ENCODE data around the gene INAVA. TPM values are rescaled to one million over a fixed set of nuclear protein-coding genes. Genes with fewer than 3 reads are reported as not detected.
"Not testable (repeated sequence)": the region's sequence is repeated elsewhere in the genome, so short reads cannot be mapped to it uniquely, and the experiment has no call there.

The INAVA gene
- total RNA-seq, 1 experiment from 2014 or later, result 18.0 TPM

DNA sequence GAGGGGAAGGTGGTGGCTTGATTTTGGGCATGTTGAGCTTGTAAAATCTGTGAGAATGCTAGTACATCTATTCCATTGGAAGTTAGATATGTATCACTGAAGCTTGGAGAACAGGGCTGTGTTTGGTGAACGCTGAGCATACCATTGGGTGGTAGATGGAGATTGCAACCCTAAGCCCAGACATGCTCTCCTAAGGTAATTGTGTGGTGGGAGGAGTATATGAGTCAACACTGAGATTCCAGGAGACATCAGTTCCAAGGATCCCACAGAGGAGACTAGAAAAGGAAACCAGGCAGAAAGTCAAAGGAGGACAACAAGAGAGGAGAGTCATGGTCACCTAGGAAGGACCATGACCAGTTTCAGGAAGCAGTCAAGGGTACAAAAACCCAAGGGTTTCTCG is 68.4 kb downstream of the INAVA start:
- no peak for DNase-seq (ENCODE audit: low read depth)

GRCh38 chr1:200963888-200964287 is 69.2 kb downstream of the INAVA start:
- DNase-seq (ENCODE audit: low read depth), result not testable (repeated sequence)

Other genes with a start within 250 kb of the INAVA start
- gene DDX59, start 225.0 kb upstream of the INAVA start, total RNA-seq (2014; rRNA removed; shearing (Covaris generic)), result 15.6 and 28.5 TPM in 2 replicates
- gene CAMSAP2, start 156.0 kb upstream of the INAVA start, total RNA-seq (2014; rRNA removed; shearing (Covaris generic)), result 18.9 and 22.3 TPM in 2 replicates
- gene GPR25, start 21.9 kb upstream of the INAVA start, total RNA-seq (2014; rRNA removed; shearing (Covaris generic)), result not detected in 2 replicates
- gene KIF21B, start 128.8 kb downstream of the INAVA start, total RNA-seq (2014; rRNA removed; shearing (Covaris generic)), result 0.60 and 0.68 TPM in 2 replicates
- gene CACNA1S, start 217.5 kb downstream of the INAVA start, total RNA-seq (2014; rRNA removed; shearing (Covaris generic)), result not detected in 2 replicates
- not detected in 2 replicates for gene ASCL5, start 232.3 kb downstream of the INAVA start, total RNA-seq (2014; rRNA removed; shearing (Covaris generic))